ENCODE results near the gene ISLR2. TPM values are rescaled to one million over a fixed set of nuclear protein-coding genes. Genes with fewer than 3 reads are reported as not detected.
A peak's percentile ranks its signal among the peaks of the same experiment; 100 is the strongest.
"Not testable (repeated sequence)": the region's sequence is repeated elsewhere in the genome, so short reads cannot be mapped to it uniquely, and the experiment has no call there.

The ISLR2 gene, protein sequence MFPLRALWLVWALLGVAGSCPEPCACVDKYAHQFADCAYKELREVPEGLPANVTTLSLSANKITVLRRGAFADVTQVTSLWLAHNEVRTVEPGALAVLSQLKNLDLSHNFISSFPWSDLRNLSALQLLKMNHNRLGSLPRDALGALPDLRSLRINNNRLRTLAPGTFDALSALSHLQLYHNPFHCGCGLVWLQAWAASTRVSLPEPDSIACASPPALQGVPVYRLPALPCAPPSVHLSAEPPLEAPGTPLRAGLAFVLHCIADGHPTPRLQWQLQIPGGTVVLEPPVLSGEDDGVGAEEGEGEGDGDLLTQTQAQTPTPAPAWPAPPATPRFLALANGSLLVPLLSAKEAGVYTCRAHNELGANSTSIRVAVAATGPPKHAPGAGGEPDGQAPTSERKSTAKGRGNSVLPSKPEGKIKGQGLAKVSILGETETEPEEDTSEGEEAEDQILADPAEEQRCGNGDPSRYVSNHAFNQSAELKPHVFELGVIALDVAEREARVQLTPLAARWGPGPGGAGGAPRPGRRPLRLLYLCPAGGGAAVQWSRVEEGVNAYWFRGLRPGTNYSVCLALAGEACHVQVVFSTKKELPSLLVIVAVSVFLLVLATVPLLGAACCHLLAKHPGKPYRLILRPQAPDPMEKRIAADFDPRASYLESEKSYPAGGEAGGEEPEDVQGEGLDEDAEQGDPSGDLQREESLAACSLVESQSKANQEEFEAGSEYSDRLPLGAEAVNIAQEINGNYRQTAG
- total RNA-seq = not detected

DNA sequence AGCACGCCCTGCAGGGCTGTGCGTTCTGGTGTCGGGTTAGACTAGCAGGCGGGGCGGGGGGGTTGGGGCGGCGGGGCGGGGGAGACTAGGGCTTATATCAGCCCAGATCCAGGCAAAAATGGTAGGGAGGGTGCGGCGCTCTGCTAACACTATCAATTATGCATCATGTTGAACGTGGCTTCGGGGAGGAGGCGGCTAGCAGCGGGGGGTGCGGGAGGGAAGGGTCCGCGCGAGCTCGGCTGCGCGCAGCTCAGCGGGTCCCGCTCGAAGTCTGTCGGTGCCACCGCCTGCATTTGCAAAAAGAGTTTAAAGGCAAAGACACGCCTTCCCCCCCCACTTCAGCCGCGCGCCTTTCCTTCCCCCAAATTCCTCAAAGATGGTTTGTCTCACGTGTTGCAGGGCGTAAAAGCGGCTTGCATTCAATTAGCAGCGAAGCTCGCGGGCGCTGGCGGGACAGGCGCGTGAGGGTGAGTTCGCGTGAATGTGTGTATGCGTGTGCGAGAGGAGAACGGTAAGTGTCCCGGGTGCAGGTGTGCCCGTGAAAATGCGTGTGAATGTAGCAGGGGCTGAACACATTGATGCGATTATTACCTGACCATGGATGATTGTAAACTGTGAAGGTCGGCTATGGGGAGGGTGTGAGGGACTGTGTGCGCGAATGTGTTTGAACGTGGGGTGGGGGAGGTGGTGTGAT lies at the start of gene ISLR2:
TSS of gene ISLR2 (plus strand) at position 432 of the 694 bp plus-strand sequence. CDS start 2,169 bp downstream, outside the sequence.
- DNase-seq = no peak
- peaks cover 84% of the 10 kb centered on the region for H3K27me3 Mint-ChIP-seq (ENCODE audit: low read depth)
- H3K4me1 Mint-ChIP-seq (ENCODE audit: low read depth) = peaks cover 27% of the 10 kb centered on the region
- no peak within 1 kb of the TSS for H3K4me3 Mint-ChIP-seq
- ATAC-seq = no peak
- no peaks in the 10 kb centered on the region for H3K36me3 Mint-ChIP-seq (ENCODE audit: insufficient read depth)
- no peaks in the 10 kb centered on the region for H3K9me3 Mint-ChIP-seq

DNA sequence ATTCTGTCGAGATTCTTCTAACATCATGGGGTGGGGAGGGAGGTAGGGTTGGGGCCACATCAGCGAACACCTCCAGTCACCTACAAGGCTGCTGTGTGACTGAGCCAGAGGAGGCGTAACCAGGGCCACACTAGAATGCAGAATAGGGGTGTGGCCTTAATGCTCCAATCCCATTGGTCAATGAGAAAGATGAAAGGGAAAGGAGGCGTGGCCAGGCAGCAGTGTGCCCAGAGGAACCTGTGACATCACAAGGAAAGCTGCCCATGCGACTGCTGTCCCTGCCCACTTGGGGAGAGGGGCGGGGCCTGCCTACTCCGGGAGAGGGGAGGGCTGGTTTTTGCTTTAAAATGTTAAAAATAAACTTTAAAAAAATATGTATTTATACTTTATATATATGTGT lies 47.9 kb upstream of the ISLR2 start, which contains the start of gene GOLGA6A:
TSS of gene GOLGA6A (minus strand) at position 101 of the 400 bp plus-strand sequence. CDS start at position 60, 41 bp downstream.
- not testable (repeated sequence) for H3K9me3 Mint-ChIP-seq; H3K36me3 Mint-ChIP-seq (ENCODE audit: insufficient read depth); H3K4me3 Mint-ChIP-seq; H3K27me3 Mint-ChIP-seq (ENCODE audit: low read depth); H3K4me1 Mint-ChIP-seq (ENCODE audit: low read depth); ATAC-seq; DNase-seq

DNA sequence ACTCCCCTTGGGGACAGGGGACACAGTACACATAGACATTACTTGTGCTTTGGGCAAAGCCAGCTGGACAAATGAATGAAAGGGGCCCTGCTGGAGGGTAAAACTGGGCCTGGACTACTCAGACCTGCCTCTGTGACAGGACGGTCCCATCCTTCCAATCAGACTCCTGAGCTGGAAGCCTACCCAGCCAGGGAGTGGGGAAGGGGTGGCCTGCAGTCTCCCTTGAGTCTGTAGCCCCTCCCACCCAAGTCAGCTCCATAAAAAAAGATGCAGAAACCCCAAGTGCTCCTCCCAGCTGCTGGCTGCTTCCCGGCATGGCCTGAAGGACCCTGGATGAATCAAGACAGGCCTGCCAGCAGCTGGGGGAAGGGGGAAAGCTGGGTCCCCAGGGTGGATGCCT lies 35.8 kb upstream of the ISLR2 start:
- H3K27me3 Mint-ChIP-seq (ENCODE audit: low read depth); H3K4me3 Mint-ChIP-seq; DNase-seq; H3K9me3 Mint-ChIP-seq; H3K4me1 Mint-ChIP-seq (ENCODE audit: low read depth); H3K36me3 Mint-ChIP-seq (ENCODE audit: insufficient read depth); ATAC-seq: not testable (repeated sequence)

DNA sequence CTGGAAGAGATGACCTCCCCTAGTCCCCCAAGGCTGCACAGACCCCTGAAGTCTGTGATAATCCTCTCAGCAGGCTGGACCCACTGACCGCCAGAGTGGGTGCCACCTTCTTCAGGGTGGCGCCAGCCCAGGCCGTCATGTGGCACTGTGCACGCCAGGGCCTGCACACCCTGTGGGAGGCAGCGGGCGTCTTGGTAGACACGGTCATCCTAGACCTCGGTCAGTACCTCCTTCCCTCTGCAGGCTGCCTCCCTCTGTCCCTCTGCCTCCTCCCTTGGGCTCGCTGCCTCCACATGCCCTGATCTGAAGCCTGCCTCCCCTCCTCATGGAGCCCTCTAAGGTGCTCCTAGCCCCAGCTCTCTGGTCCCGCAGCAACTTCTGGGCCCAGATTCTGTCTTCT lies 34.8 kb upstream of the ISLR2 start:
- H3K36me3 Mint-ChIP-seq (ENCODE audit: insufficient read depth); DNase-seq; ATAC-seq; H3K4me1 Mint-ChIP-seq (ENCODE audit: low read depth); H3K4me3 Mint-ChIP-seq; H3K9me3 Mint-ChIP-seq; H3K27me3 Mint-ChIP-seq (ENCODE audit: low read depth): not testable (repeated sequence)

DNA sequence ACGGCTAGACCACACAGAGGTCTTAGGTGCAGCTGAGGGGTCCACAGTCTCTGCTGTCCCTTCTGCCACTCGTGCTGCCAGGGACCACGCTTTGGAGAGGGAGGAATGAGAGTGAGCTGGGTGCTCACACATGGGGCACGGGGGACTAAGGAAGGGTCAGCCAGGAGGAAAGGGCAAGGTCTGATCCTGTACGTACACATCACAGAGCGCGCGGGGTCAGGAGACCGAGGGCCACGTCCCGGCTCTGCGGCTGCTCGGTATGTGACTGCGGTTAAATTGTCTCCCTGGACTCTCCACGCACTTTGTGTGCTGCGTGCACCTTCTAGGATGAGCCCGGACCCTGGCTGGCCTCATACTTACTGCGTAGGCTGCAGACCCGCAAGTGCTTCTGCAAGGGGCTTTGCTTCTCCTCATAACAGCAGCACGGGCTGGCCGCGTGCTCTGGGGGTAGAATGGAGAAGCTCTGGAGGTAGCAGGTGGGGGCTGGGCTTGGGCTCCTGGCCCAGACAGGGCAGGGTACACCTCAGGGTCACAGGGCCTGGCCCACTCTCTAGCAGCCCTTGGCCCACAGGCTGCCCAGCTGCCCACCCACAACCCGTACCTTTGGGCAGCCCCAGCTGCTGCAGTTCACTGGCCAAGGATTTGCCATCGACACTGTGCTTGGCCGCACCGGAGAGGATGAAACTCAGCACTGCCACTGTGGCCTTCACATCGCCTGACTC lies 33.5 kb upstream of the ISLR2 start:
- not testable (repeated sequence) for H3K27me3 Mint-ChIP-seq (ENCODE audit: low read depth); DNase-seq; H3K36me3 Mint-ChIP-seq (ENCODE audit: insufficient read depth); H3K9me3 Mint-ChIP-seq; ATAC-seq; H3K4me3 Mint-ChIP-seq; H3K4me1 Mint-ChIP-seq (ENCODE audit: low read depth)

DNA sequence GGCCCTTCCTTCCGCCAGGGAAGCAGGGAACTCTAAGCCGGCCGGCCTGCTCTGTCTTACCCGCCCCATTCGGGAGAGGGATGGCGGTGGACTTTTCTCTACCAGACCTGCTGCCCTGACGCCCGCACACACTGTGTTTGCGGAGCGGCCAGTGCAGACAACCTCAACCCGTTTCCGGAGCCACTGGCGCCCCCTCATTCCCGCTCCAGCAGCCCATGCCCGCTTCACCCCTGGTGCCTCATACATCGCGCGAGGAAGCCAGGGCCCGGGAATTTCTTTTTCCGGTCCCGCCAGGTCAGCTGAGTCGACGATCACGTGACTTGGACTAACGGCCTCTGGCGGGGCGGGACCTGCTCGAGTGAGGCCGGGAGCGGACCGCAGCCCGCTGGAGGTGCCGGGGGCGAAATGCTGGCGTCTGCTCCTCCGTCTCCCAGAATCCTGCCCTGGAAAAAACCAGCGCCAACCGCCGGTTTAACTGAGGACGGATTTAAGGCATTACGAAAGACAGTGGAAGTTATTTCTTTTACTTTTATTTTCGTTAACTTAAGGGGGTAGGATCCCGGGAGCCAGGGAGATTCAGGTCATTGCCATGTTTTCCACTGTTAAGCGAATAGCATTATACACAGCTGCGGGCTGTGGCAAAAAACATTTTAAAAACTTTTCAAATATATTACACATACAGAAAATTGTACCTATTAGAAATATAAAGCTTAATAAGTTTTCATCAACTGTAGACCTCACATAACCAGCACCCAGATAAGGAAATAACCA lies 30.2 kb upstream of the ISLR2 start:
- not testable (repeated sequence) for H3K4me1 Mint-ChIP-seq (ENCODE audit: low read depth); H3K36me3 Mint-ChIP-seq (ENCODE audit: insufficient read depth); H3K9me3 Mint-ChIP-seq; H3K27me3 Mint-ChIP-seq (ENCODE audit: low read depth)
- ATAC-seq (peak; percentile 87 to 93), DNase-seq (peak; percentile 42)
- H3K4me3 Mint-ChIP-seq = peak overlapping the region; percentile 78

DNA sequence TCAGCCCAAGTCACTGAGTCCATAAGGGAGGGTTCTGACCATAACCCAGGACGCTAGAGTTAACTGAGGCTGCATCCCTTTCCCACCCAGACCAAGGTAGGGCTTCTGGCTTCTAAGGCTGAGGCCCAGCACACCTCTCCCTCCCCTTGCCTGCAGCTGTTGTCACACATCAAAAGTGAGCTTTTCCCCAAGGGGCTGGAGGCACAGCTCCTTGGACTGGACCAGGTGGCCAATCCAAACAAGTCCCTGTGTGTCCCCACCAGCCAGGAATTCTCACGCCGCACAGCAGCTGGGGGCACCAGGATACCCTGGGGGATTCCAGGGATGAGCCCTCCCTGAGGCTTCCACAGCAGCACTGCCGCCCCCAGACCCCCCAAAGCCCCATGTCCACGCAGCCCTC lies 22.3 kb upstream of the ISLR2 start:
- Mint-ChIP-seq H3K4me3 (no peak overlapping the region), H3K36me3 (ENCODE audit: insufficient read depth) (no peaks in the 10 kb centered on the region), H3K4me1 (ENCODE audit: low read depth) (no peaks in the 10 kb centered on the region), H3K9me3 (no peaks in the 10 kb centered on the region), H3K27me3 (ENCODE audit: low read depth) (peaks cover 10% of the 10 kb centered on the region)
- DNase-seq (no peak), ATAC-seq (no peak)

DNA sequence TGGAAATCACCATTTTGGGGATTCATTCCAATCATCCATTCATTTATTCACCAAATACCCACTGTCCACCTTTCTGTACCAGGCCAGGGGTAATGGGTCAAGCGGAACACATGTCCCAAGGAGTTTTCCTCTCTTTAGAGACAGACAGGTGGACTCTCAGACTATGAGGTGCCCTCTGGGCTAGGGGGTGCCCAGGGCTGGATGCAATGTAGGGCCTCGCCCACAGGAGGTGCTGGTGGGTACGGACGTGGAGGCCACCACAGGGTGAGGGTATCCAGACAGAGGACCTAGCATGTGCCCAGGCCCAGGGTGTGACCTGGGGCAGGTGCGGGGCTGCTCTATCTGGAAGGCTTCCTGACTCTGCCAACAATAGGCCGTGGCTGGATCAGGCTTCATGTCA lies 21.8 kb upstream of the ISLR2 start:
- not testable (repeated sequence) for H3K4me3 Mint-ChIP-seq; H3K4me1 Mint-ChIP-seq (ENCODE audit: low read depth); ATAC-seq; H3K9me3 Mint-ChIP-seq; H3K36me3 Mint-ChIP-seq (ENCODE audit: insufficient read depth); DNase-seq
- peaks cover 10% of the 10 kb centered on the region for H3K27me3 Mint-ChIP-seq (ENCODE audit: low read depth)

DNA sequence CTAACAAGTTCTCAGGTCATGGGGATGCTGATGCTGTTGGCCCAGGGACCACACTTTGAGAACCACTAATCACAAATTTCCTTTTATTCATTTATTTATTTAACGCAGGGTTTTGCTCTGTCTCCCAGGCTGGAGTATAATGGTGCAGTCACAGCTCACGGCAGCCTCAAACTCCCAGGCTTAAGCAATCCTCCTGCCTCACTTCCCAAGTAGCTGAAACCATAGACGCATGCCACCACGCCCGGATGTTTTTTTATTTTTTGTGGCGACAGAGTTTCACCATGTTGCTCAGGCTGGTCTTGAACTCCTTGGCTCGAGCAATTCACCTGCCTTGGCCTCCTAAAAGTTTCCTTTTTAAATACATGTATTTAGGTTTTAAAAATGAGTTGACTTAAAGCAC lies 20.7 kb upstream of the ISLR2 start:
- DNase-seq = no peak
- H3K27me3 Mint-ChIP-seq (ENCODE audit: low read depth) = peaks cover 15% of the 10 kb centered on the region
- no peak for ATAC-seq
- H3K9me3 Mint-ChIP-seq = no peaks in the 10 kb centered on the region
- no peaks in the 10 kb centered on the region for H3K36me3 Mint-ChIP-seq (ENCODE audit: insufficient read depth)
- H3K4me3 Mint-ChIP-seq = no peak overlapping the region
- H3K4me1 Mint-ChIP-seq (ENCODE audit: low read depth) = no peaks in the 10 kb centered on the region

DNA sequence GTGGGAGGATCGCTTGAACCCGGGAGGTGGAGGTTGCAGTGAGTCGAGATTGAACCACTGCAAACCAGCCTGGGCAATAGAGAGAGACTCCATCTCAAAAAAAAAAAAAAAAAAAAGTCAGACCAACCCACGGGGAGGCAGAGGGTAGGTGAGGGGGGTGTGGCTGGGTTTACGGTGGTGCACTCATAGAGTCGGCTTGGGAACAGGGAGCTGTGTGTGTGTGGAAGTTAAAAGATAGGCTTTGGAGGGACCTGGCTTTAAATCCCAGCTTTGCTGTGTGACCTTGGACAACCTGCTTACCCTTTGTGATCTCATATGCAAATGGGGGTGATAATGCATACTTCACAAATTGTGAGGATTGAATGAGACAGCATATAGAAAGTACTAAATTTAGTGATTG lies 10.0 kb upstream of the ISLR2 start:
- Mint-ChIP-seq H3K9me3 (no peaks in the 10 kb centered on the region), H3K4me3 (no peak overlapping the region), H3K4me1 (ENCODE audit: low read depth) (no peaks in the 10 kb centered on the region), H3K27me3 (ENCODE audit: low read depth) (peaks cover 45% of the 10 kb centered on the region), H3K36me3 (ENCODE audit: insufficient read depth) (no peaks in the 10 kb centered on the region)
- ATAC-seq = no peak
- DNase-seq = no peak

DNA sequence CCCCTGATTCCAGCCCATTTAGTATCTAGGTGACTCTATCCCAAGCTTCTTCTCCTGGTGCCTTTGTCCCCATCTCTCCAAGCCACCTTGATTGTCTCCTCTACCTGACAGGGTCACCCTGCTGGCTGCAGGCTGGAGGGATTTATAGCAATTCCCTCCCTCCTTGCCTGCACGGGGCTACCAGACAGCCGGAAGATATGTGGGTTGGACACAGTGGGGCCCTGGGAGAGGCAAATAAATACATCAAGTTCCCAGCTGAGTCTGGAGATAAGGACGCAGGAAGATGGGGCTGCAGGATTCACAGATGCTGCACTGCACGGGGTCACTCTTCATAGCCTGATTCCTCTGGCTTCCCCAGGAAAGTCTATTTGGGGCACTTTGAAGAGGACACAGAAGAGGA lies 9.3 kb upstream of the ISLR2 start:
- Mint-ChIP-seq H3K27me3 (ENCODE audit: low read depth) (peaks cover 50% of the 10 kb centered on the region), H3K9me3 (no peaks in the 10 kb centered on the region), H3K4me1 (ENCODE audit: low read depth) (no peaks in the 10 kb centered on the region), H3K4me3 (no peak overlapping the region), H3K36me3 (ENCODE audit: insufficient read depth) (no peaks in the 10 kb centered on the region)
- DNase-seq = no peak
- no peak for ATAC-seq

DNA sequence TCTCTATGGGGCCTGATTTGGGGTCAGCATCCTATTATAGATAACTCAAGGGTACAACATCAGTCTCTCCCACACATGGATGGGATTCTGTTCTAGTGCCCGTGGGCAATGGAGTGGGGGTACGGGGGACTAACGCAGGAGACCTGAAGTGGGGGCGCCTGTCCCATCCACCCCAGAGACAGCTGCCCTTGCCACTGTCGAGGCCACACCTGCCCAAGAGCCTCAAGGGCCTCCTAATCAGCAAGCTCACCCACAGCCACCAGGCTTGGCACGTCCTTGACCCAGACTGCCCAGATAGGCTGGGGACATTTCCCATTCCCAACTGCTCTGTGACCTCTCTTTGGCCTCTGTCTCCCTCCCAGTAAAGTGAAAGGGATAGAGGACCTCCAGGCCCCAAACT lies 8.5 kb upstream of the ISLR2 start:
- Mint-ChIP-seq H3K4me1 (ENCODE audit: low read depth) (no peaks in the 10 kb centered on the region), H3K4me3 (no peak overlapping the region), H3K36me3 (ENCODE audit: insufficient read depth) (no peaks in the 10 kb centered on the region), H3K27me3 (ENCODE audit: low read depth) (peaks cover 54% of the 10 kb centered on the region), H3K9me3 (no peaks in the 10 kb centered on the region)
- ATAC-seq (no peak), DNase-seq (no peak)

DNA sequence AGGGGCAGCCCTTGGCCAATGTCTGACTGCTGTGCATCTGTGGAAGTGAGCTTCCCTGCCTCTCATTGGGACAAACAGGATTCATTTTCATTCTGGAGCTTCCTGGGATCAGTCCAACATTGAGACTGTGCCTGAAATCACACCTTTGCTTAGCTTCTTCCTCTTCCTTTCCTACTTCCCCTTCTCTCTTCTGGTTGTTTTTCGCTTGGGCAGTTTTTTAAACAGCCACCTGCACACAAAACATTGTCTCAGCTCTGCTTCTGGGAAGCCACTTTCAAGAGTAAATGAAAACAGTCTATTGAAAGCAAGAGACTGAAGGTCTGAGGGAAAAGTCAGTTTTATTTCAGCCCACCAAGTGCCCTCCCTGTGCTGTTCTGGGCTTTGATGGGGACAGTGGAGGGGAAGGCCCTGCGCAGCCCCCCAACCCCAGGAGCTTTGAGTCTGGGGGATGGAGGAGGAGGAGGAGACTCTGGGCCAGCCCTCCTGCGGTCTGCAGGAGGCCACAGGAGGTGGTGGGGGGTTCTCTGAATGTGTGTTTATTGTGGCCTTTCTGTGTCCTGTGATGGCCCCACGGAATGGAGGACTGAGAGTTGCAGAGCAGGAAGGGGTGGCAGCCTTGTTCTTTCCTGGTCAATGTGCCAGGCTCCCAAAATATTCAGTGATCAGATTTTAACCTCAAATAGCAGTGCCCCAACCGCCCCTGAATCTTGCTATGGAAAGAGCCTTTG lies 7.8 kb upstream of the ISLR2 start:
- H3K27me3 Mint-ChIP-seq (ENCODE audit: low read depth) = peaks cover 61% of the 10 kb centered on the region

More for the DNA sequence above, 7.8 kb upstream of the ISLR2 start:
- Mint-ChIP-seq H3K4me3 (no peak overlapping the region), H3K36me3 (ENCODE audit: insufficient read depth) (no peaks in the 10 kb centered on the region), H3K9me3 (no peaks in the 10 kb centered on the region), H3K4me1 (ENCODE audit: low read depth) (no peaks in the 10 kb centered on the region)
- ATAC-seq (no peak), DNase-seq (no peak)

Data from activated T-cell treated with anti-CD3 and anti-CD28 coated beads, Interleukin-2, amount 50 U/mL, for 4 hours (primary cell).